ENCODE measurements around the gene ANLN.

DNA sequence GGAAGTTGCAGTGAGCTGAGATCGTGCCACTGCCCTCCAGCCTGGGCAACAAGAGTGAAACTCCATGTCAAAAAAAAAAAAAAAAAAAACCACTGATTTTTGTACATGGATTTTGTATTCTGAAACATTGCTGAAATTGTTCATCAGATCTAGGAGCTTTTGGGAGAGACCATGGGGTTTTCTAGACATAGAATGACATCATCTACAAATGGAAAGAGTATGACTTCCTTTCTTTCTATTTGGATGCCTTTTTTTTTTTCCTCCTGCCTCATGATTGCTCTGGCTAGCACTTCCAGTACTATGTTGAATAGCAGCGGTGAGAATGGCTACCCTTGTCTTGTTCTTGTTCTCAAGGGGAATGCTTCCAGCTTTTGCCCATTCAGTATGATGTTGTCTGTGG is 89.1 kb downstream of the ANLN start:
- no peak for TF ChIP-seq SP1 (IDR thresholded peaks at IDR 0.05)
- TF ChIP-seq, protein P1, sequence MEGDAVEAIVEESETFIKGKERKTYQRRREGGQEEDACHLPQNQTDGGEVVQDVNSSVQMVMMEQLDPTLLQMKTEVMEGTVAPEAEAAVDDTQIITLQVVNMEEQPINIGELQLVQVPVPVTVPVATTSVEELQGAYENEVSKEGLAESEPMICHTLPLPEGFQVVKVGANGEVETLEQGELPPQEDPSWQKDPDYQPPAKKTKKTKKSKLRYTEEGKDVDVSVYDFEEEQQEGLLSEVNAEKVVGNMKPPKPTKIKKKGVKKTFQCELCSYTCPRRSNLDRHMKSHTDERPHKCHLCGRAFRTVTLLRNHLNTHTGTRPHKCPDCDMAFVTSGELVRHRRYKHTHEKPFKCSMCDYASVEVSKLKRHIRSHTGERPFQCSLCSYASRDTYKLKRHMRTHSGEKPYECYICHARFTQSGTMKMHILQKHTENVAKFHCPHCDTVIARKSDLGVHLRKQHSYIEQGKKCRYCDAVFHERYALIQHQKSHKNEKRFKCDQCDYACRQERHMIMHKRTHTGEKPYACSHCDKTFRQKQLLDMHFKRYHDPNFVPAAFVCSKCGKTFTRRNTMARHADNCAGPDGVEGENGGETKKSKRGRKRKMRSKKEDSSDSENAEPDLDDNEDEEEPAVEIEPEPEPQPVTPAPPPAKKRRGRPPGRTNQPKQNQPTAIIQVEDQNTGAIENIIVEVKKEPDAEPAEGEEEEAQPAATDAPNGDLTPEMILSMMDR (IDR thresholded peaks at IDR 0.05; ENCODE audit: low read depth, low read length, missing input control): no peak
- TF ChIP-seq JUND (IDR thresholded peaks at IDR 0.05): no peak
- TF ChIP-seq, protein P2, sequence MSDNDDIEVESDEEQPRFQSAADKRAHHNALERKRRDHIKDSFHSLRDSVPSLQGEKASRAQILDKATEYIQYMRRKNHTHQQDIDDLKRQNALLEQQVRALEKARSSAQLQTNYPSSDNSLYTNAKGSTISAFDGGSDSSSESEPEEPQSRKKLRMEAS (IDR thresholded peaks at IDR 0.05): no peak
- TF ChIP-seq, protein P3, sequence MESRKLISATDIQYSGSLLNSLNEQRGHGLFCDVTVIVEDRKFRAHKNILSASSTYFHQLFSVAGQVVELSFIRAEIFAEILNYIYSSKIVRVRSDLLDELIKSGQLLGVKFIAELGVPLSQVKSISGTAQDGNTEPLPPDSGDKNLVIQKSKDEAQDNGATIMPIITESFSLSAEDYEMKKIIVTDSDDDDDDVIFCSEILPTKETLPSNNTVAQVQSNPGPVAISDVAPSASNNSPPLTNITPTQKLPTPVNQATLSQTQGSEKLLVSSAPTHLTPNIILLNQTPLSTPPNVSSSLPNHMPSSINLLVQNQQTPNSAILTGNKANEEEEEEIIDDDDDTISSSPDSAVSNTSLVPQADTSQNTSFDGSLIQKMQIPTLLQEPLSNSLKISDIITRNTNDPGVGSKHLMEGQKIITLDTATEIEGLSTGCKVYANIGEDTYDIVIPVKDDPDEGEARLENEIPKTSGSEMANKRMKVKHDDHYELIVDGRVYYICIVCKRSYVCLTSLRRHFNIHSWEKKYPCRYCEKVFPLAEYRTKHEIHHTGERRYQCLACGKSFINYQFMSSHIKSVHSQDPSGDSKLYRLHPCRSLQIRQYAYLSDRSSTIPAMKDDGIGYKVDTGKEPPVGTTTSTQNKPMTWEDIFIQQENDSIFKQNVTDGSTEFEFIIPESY (IDR thresholded peaks at IDR 0.05): no peak
- TF ChIP-seq TAF1 (conservative IDR thresholded peaks at IDR 0.05): no peak

Data from liver (tissue), 3 donors.